ENCODE data around the gene CRNN.
A peak's percentile ranks its signal among the peaks of the same experiment; 100 is the strongest.

CRNN gene
- 0 reads per million in 4 experiments for total RNA-seq

- no peak for DNase-seq
Observed at GRCh38 chr1:152413909-152414308, at the start of gene CRNN. TSS of gene CRNN (minus strand) at chr1:152414263. CDS start at chr1:152412233, 2,030 bp downstream.

- DNase-seq: no peak
Observed at GRCh38 chr1:152462636-152463035, 48.6 kb upstream of the CRNN start.

- no peak for DNase-seq
Observed at GRCh38 chr1:152461544-152461943, 47.5 kb upstream of the CRNN start.

GRCh38 chr1:152460529-152460899, 46.5 kb upstream of the CRNN start:
- DNase-seq: no peak

- DNase-seq: peak; percentile 50
Observed at GRCh38 chr1:152459596-152460528, 45.8 kb upstream of the CRNN start.

GRCh38 chr1:152458384-152459185, 44.5 kb upstream of the CRNN start:
- DNase-seq: peak; percentile 58

GRCh38 chr1:152457561-152457960, 43.5 kb upstream of the CRNN start:
- DNase-seq: no peak

- DNase-seq: no peak
Observed at GRCh38 chr1:152457071-152457470, 43.0 kb upstream of the CRNN start.

GRCh38 chr1:152451254-152451653, 37.2 kb upstream of the CRNN start:
- DNase-seq: no peak

- DNase-seq: no peak
Observed at GRCh38 chr1:152449661-152450060, 35.6 kb upstream of the CRNN start.

GRCh38 chr1:152448496-152448895, 34.4 kb upstream of the CRNN start:
- no peak for DNase-seq

- no peak for DNase-seq
Observed at GRCh38 chr1:152448095-152448494, 34.0 kb upstream of the CRNN start.

GRCh38 chr1:152447484-152447883, 33.4 kb upstream of the CRNN start:
- no peak for DNase-seq

GRCh38 chr1:152444045-152444444, 30.0 kb upstream of the CRNN start:
- DNase-seq: no peak

- no peak for DNase-seq
Observed at GRCh38 chr1:152442765-152443164, 28.7 kb upstream of the CRNN start.

- no peak for DNase-seq
Observed at GRCh38 chr1:152442301-152442700, 28.2 kb upstream of the CRNN start.

- no peak for DNase-seq
Observed at GRCh38 chr1:152441756-152442155, 27.7 kb upstream of the CRNN start.

- peak; percentile 36 for DNase-seq
Observed at GRCh38 chr1:152440635-152441471, 26.8 kb upstream of the CRNN start.

GRCh38 chr1:152436593-152437496, 22.8 kb upstream of the CRNN start:
- DNase-seq: no peak

GRCh38 chr1:152427458-152427857, 13.4 kb upstream of the CRNN start:
- DNase-seq: no peak

- DNase-seq: no peak
Observed at GRCh38 chr1:152426731-152427130, 12.7 kb upstream of the CRNN start.

- no peak for DNase-seq
Observed at GRCh38 chr1:152419917-152420316, 5.9 kb upstream of the CRNN start.
